DMS53 (cell line): Measurements from ENCODE around the gene KCNE3.
"Not testable (repeated sequence)": the region's sequence is repeated elsewhere in the genome, so short reads cannot be mapped to it uniquely, and the experiment has no call there.

Experiments
- DNase-seq: peaks from one replicate; lab custom pipeline; 2025; lab: John Stamatoyannopoulos, UW

Gene KCNE3

GRCh38 chr11:74443071-74443864, 24.1 kb downstream of the KCNE3 start:
- DNase-seq, result peak; percentile 93

- DNase-seq, result peak; percentile 57
Measured at GRCh38 chr11:74442636-74443035, 24.7 kb downstream of the KCNE3 start.

GRCh38 chr11:74438681-74439080, 28.7 kb downstream of the KCNE3 start:
- no peak for DNase-seq

- DNase-seq, result peak; percentile 84
Measured at GRCh38 chr11:74437441-74438042, 29.8 kb downstream of the KCNE3 start.

GRCh38 chr11:74434528-74434927, 32.8 kb downstream of the KCNE3 start:
- no peak for DNase-seq

- DNase-seq, result no peak
Measured at GRCh38 chr11:74429205-74429604, 38.1 kb downstream of the KCNE3 start.

- no peak for DNase-seq
Measured at GRCh38 chr11:74427384-74427886, 39.9 kb downstream of the KCNE3 start.

GRCh38 chr11:74425100-74425499, 42.2 kb downstream of the KCNE3 start:
- DNase-seq, result no peak

- DNase-seq, result peak; percentile 96
Measured at GRCh38 chr11:74418509-74418895, 48.8 kb downstream of the KCNE3 start.

GRCh38 chr11:74417860-74418508, 49.4 kb downstream of the KCNE3 start:
- DNase-seq, result peak; percentile 85

GRCh38 chr11:74417379-74417804, 50.0 kb downstream of the KCNE3 start:
- peak; percentile 94 for DNase-seq

- DNase-seq, result not testable (repeated sequence)
Measured at GRCh38 chr11:74416974-74417373, 50.4 kb downstream of the KCNE3 start.

GRCh38 chr11:74412733-74413359, 54.5 kb downstream of the KCNE3 start:
- DNase-seq, result no peak

GRCh38 chr11:74412321-74412720, 55.0 kb downstream of the KCNE3 start:
- no peak for DNase-seq

GRCh38 chr11:74409633-74410032, 57.7 kb downstream of the KCNE3 start:
- no peak for DNase-seq
